ENCODE results near the gene NAA20.

Gene NAA20, protein sequence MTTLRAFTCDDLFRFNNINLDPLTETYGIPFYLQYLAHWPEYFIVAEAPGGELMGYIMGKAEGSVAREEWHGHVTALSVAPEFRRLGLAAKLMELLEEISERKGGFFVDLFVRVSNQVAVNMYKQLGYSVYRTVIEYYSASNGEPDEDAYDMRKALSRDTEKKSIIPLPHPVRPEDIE

DNA sequence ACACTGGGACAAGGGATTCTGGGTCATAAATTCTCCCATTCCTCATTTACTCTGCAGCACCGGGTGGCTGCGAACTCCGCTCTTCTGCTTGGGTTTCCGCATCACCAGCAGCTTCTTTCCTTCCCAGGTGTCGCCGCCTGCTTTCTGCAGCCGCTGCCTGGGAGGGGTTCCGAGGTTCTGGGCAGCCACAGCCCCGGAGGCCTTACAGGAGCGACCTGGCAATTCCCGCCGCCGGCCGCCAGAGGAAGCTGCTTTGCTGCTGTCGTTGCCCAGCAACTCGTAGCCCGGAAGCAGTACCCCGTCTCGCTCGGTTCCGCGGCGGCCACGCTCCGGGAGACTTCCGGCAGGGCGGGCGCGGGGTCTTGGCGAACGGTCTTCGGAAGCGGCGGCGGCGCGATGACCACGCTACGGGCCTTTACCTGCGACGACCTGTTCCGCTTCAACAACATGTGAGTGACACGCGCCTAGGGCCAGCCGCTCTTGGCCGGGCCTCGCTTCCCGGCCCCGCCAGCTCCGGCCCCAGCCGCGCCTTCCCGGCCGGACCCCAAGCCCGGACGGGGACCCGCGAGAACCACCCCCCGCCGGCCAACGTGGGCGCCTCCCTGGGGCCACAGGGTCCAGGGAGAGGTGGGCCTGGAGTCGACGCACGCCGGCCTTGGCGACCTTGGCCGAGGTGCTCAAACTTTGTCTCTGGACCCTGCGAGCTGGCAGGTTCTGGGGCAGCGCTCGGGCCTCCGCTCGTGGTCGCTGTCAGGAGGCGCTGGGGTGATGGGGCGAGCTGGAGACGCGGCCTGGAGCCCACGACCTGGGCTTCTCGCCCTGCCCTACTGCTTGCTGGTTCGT, at the start of gene NAA20:
NAA20 (plus strand) TSS at position 362 of the 843 bp plus-strand sequence; CDS start at position 397, 35 bp downstream.
- DNase-seq: peak; percentile 95

DNA sequence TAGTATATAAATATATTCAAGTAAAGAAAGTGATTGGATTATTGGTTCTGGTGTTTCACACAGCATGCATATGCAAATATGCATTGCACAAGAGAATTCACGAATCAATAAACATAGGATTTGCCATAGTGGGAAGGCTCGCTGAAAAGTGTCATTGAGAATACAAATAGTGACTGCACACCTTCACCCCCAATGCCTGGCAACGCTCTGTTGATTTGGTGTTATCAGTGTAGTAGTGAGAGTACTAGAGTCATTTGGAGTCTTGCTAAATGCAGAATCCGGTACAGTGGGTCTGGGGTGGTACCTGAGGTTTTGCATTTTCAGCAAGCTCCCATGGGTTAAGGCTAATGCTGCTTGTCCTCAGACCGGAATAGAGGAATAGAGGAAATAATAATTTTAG, 49.7 kb upstream of the NAA20 start:
- no peak for DNase-seq

DNA sequence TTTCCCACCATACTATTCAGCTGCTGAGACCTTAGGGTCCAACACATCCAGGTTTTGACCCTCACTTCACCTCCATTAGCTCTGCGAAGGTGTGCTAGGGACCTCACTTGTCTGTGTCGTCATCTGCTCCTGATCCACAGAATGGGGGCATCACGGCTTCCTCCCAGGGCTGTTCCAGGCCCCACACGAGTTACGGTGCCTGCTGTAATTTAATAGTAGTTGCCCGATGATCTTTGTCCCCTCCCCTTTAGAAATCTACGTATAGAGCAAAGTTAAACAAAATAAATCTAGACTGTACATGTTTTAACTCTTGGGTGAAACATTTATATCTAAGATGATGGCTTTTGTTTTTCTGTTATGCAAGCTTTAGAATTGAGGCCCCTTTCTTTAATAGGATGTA, 49.1 kb upstream of the NAA20 start:
- DNase-seq: no peak

DNA sequence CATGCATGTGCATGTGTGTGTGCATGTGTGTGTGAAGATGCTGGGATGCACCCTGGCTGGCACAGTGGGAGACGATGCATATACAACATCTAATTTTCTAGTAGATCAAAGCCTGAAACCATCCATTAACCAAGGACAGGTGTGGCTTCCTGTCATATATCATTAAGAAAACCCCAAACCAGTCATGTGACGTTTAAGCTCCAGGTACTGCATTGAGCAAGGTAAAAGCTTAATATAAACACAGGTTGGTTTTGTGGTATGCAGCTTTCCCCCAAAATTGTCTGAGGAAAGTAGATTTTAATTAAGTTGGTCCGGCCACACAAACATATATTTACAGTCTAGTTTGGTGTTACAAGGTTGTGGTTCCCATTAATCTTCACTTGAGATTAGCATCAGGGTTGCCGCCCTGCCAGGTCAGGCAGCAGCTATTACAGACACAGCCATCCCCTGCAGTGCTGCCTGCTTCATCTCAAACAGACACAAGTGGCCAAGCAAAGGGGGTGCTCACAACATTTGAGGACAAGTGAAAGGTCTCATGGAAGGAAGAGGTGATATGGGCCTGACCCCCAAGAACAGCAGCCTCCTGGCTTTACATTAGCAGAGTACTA, 48.6 kb upstream of the NAA20 start:
- DNase-seq: no peak

DNA sequence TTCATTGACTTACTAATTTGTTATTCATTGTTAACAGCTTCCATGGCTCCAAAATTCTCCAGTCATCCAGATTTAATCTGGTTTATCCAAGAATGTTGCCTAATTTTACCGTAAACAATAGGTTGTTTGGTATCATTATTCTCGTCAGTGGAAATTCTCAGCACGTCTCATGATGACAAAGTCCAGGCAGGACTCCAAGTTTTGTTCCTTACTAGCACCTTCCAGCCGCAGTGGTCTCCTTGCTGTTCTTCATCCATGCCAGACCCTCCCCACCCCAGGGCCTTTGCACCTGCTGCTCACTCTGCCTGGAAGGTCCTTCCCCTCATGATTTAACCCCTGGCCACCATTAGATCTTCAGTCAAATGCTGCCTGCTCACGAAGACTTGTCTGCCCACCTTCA, 48.1 kb upstream of the NAA20 start:
- no peak for DNase-seq

DNA sequence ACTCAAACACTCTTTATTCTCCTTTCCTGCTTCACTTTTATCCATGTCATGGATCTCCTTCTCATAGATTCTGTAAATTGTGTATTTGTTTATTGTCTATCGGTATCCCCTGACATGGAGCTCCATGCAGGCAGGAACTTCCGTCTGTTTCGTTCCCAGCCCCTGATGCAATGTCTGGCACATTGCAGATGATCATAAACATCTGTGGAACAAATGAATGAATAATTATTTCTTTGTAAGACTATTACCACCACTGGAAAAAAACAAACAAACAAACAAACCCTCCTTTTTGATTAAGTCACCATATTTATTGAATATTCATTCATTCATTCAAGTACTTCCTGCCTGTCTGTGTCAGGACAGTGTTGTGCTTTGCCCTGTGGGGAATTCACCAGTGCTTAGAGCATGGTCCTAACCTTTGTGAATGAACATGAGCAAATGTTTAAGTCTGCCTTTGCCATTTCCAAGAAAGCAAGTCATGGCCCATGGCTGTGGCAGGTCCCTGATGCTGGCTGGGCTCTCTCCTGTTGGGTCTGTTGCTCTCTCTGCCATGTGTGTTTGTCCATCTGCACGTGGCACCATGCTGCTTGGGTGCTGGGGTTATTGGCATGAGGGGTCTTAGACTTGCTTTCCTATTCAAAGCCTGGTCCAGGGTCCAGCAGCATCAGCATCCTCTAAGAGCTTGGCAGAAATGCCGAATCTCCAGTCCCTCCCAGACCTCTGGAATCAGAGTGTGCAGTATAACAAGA, 47.5 kb upstream of the NAA20 start:
- DNase-seq: no peak

DNA sequence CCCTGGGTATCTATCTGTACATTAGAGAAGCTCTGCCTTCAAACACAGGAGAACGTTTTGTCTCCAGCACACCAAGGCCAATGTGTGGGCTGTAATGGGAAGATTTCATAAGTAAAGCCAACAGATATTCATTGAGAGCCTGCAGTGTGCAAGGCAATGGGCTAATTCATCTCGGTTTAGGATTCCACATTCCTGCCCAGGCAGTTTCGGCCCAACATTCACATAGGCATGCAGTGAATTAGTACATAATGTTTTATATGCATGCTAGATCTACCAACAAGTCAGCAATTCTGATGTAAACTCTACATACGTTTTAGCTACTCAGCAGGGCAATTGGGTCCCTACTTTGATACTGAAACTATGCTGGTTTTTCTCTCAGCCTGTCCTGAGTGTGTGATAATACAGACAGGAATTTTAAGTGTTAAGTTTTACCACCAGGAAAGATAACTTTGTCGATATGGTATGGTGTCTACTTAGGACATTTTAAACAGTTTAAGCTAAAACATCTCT, 46.9 kb upstream of the NAA20 start:
- DNase-seq: no peak

DNA sequence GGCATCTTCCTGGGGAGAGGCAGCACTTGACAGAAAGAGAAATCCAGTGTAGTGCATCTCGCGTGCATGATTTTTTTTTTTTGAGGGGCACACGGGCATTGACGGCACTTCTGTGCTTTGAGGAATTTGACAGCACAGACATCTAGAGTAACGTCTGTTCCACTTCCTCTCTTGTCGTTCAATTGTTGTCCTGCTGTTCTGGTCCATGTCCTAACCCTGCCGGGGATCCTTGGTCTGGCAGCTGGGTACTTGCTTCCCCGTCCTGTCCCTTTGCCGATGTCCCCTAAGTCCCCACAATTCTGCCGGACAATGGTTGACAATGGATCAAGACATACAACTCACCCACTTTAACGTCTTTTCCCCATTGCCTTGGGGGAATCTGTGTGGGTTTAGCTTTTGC, 46.0 kb upstream of the NAA20 start:
- DNase-seq: no peak

DNA sequence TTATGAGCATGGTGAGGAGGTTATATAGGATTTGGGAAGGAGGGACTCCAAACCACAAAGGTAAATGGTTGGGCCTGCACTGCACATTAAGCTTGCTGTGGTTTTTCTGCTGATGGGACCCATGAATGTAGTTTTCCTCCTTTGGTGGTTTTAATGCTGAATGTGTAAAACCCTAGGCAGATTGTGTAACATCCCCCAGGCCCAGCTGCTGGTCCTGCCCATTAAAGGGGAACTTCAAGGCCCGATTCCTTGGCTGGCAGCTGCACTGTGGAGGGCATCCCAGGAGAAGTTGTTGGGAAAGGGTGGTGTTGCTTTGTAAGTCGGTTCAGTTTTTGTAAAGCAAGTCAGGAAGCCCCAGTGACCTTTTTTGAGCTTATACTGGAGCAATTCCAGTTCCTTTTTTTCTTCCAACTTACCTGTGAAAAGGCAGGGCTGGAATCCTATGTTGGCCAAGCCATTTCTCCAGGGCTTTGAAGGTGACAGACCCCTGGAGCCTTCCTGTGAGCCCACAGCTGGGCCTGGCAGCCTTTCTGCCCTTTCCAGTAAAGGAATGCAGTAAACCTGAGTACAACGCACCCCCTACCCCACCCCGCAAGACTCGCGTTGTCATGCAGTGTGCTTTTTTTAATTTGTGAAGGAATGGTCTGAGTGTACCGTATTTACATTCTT, 43.1 kb upstream of the NAA20 start:
- DNase-seq: peak; percentile 66

DNA sequence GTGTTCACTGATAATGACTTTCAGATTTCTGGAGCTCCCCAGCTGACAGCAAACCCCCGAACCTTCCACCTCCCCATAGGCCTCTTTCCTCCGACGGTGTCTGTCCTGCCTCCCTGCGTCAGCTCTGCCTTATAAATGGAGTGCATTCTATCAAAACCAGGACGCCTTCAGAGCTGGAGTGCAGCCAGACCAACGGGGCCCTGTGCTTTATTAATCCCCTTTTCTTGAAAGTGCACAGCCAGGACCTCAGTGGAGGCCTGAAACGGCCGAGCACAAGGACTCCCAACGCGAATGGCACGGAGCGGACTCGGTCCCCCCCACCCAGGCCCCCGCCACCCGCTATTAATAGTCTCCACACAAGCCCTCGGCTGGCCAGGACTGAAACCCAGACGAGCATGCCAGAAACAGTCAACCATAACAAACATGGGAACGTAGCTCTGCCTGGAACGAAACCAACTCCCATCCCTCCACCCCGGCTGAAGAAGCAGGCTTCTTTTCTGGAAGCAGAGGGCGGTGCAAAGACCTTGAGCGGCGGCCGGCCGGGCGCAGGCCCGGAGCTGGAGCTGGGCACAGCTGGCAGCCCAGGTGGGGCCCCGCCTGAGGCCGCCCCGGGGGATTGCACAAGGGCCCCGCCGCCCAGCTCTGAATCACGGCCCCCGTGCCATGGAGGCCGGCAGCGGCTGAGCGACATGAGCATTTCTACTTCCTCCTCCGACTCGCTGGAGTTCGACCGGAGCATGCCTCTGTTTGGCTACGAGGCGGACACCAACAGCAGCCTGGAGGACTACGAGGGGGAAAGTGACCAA, 42.3 kb upstream of the NAA20 start:
- peak; percentile 92 for DNase-seq

DNA sequence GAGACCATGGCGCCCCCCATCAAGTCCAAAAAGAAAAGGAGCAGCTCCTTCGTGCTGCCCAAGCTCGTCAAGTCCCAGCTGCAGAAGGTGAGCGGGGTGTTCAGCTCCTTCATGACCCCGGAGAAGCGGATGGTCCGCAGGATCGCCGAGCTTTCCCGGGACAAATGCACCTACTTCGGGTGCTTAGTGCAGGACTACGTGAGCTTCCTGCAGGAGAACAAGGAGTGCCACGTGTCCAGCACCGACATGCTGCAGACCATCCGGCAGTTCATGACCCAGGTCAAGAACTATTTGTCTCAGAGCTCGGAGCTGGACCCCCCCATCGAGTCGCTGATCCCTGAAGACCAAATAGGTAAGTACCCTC, 41.7 kb upstream of the NAA20 start:
- DNase-seq: no peak

DNA sequence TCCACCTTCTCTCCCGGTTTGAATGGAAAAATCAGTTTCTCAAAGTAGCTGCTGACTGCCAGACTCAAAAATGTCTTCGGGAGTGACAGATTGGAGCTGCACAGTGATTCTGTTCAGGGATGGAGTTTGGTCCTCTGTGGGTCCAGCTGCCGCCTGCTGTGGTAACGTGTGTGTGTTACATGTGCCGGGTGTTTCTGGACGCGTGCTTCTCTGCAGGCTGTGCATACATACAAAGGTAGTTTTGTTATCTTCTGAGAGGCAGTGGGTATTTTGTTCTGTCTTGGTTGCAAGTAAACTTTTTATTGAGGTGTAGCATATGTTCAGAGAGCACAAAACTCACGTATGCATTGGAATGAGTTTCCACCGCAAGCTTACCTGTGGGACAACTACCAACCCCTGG, 41.3 kb upstream of the NAA20 start:
- peak; percentile 58 for DNase-seq

DNA sequence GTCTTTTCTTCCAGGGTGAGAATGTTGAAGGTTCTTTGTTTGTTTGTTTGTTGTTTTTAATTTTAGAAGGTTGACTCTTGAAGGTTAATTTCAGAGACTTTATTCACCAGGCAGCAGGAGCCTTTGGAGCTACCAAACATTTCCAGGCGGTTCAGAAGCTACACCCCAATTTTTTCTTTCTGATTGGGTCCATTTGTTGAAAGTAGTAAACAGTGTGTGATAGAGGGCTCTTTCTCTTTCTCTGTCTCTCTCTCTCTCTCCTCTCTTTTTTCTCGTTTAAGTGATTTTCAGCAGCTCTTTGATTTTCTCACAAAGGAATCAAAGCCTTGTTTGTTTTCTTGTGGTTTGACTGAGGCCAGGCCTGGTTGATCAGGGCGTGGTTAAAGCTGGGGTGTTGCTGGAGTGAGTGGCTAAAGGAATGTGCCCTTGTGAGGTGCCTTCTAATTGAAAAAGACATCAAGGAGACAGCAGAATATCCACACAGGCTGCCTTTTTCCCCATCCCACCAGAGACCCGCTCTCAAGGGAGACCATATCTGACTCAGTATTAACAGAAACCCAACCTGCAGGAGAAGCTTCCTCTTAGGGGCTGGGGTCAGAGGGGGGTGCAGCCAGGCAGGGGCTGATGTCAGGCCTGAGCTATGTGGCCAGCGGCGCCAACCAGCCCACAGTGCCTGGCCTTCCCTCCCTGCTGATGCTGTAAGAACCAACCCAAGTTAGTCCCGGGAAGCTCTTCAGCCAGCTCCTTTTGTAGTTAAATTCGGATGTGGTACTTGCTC, 40.4 kb upstream of the NAA20 start:
- peak; percentile 76 for DNase-seq

DNA sequence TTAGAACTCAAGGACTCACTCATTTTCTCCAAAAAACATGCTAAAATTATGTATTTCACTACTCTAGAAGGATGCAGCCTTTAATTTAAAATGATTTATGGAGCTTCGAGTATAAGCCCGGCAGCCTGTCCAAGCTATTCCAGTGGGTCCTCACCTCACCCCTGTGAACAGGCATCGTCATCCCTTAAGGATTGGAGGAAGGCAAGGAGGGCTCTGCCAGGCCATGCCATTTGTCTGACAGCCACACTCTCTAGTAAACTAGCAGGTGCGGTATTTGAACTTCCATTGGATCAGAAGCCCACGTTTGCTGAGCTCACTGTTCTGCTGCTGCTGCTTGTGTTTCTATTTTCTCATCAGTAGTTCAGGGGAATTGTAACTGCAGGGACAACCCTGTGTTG, 39.8 kb upstream of the NAA20 start:
- DNase-seq: no peak

DNA sequence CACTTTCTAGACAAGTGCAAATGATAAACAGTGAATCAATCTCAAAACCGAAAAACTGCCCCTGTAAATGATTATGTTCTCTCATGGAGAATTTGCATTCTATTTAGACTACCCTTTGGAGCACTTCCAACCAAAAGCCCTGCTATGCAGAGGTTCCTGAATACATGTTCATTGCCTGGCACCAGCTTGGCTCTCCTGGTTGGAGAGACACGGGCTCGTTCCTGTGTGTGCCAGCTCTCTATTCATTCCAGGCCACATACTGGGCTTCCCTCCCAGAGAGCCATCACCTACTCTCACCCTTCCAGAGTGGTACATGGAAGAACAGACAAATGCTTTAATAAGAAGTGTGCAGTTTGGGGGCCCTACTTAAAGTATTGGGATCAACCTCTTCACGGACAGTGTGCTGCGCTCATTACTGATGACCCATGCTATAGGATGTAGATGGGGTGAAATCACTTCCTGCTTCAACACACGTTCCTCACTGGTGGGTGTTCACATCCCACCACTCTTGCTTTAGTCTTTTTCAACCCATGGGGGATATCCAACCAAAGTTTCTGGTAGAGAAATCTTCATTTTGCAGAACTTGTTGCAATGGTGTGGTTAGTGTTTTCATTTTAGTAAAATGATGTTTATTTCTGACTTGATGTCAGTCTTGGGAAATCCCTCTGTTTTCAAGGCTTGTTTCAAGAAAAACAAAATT, 38.5 kb upstream of the NAA20 start:
- no peak for DNase-seq

DNA sequence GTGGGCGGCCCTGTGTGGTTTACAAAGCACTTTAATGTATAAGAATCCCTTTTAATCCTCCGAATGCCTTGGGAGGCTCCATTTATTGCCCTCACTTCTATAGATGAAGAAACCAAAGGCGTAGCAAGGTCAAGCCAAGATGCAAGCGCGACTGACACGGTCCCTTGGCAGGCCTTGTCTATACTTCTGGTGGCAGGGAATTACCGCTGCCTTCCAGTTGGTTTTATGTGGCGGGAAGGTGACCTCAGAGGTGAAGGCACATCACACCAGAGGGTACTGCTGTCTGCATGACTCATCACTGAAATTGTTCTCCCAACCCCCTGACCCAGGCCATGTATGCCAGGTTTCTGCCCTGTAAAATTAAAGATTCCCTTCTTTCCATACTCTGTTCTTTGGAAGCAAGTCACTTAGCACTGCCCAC, 36.1 kb upstream of the NAA20 start:
- no peak for DNase-seq

DNA sequence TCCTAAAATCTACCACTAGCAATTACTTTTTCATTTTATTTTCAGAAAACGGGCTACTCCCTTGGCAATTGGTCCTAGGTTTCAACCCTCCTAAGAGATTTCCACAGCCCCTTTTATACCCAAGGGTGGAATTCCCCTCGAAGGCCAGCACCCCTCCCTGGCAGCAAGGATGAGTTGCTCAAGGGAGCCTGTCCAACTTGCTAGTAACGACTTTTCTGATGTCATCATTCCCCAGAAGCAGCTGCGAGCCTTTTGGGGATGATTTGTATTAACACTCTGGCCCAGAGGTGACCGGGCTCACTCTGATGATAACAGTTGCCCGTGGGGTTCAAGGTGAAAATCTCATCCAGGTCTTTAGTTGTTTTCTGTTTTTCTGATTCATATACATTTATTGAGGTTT, 30.7 kb upstream of the NAA20 start:
- no peak for DNase-seq

DNA sequence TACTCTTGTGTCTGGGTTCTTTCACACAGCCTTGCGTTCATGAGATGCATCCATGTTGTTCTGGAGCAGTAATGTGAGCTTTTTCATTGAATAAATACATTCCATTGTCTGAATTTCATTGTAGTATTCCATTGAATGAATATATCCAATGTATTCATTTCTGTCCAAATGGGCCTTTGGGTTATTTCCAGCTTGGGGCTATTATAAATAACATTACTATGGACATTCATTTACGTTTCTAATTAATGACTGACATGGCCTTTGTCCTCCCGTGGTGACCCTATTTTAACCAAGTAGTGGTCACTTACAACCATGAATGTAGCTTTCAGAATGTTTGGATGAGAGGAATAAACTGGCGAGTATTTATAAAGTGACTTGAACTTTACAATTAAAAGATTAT, 30.1 kb upstream of the NAA20 start:
- DNase-seq: no peak

DNA sequence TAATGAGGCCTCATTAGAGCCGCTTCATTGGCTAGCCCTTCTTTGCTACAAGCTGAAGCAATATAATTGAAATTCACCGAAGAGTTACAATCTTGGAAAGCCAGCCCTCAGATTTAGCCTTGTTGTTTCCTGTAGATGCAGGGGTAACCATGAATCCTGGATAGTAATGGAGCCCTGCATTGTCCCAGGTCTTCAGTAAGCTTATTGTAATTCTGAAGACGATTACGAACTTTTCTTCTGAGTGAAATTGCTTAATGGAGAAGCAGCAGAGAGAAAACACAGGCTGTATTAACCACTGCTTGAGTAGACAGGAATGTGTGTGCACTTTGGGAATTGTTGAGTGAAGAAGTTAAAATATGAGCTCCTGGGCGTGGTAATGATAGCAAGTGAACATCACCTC, 26.3 kb upstream of the NAA20 start:
- peak; percentile 91 for DNase-seq

DNA sequence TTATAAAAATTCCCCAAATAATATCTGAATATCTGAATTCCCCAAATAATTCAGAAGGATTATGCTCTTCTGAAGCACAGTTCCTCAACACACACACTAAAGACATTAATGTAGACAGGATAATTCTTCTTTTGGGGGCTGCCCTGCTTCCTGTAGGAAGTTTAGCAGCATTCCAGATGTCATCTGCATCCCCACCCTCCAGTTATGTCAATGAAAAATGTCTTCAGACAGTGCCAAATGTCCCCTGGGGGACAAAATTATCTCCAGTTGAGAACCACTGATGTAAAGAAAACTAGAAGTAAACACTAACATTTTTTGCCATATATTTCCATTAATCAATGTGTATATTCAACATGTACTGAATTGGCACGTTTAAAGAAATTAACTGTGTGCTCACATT, 25.9 kb upstream of the NAA20 start:
- DNase-seq: no peak

All from eye (tissue), 1 donor.